K562 (cell line): ENCODE results near the gene ZKSCAN1. TPM values are rescaled to one million over a fixed set of nuclear protein-coding genes. Genes with fewer than 3 reads are reported as not detected.

ENCODE experiments used
- CEBPZ ChIP-seq: fragments of 150-350 bp; IDR thresholded peaks from 2 replicates; pipeline ENCODE4 v1.6.1; 2014; ENCODE audit warnings: low read depth, mild to moderate bottlenecking, low read length, borderline replicate concordance
- CREB1 ChIP-seq, 2 experiments: sonication (generic) in 1 of 2; formaldehyde crosslinking in 1 of 2; IDR thresholded peaks; 2 replicates each; pipeline versions ENCODE4 v1.6.1 to v1.8.0; 2012 to 2022; ENCODE audit warnings: inconsistent platforms in 1 of 2, mild to moderate bottlenecking in 1 of 2, missing genetic modification reagents in 1 of 2, moderate library complexity in 1 of 2
- SNIP1 ChIP-seq: fragments of 450-650 bp; IDR thresholded peaks from 2 replicates; pipeline ENCODE4 v1.7.1; 2017; ENCODE audit warnings: low read depth, mild to moderate bottlenecking
- TCF7L2 ChIP-seq: fragments of 150-350 bp; IDR thresholded peaks from 2 replicates; pipeline ENCODE4 v1.6.1; 2016; ENCODE audit warnings: low read depth, mild to moderate bottlenecking, low read length, moderate library complexity
- polyA plus RNA-seq, 8 experiments: library from polyadenylated mRNA; depleted of rRNA in 4 of 8; stranded (reverse) in 5 of 8; unstranded in 3 of 8; fragments of >200 nt; fragmentation: Nextera tagmentation in 2 of 8; fragmentation: Illumina TruSeq in 1 of 8; extraction: Ambion mirVana in 2 of 8; extraction: Trizol in 1 of 8; gene quantifications; 2 replicates each; pipeline versions ENCODE4 v1.2.1 to v1.2.3, GENCODE V29; 2011 to 2014; ENCODE audit warnings: inconsistent platforms in 1 of 8, missing spikeins in 1 of 8
- total RNA-seq, 7 experiments: library from RNA; depleted of rRNA in 6 of 7; stranded (reverse); fragments of >200 nt in 6 of 7; fragmentation: Illumina TruSeq in 2 of 7; extraction: Trizol in 2 of 7; gene quantifications; 2 replicates each; pipeline versions ENCODE4 v1.2.1 to v1.2.3, GENCODE V29; 2011 to 2021; ENCODE audit warnings: low replicate concordance in 1 of 7
- TF ChIP-seq, protein P1 (sequence below): fragments of 450-650 bp; formaldehyde crosslinking; IDR thresholded peaks from 2 replicates; pipeline ENCODE4 v1.4.0; 2020; ENCODE audit warnings: mild to moderate bottlenecking, moderate library complexity
- TF ChIP-seq, protein P2 (sequence below), 2 experiments: fragments of 450-650 bp in 1 of 2; sonication (generic) in 1 of 2; formaldehyde crosslinking in 1 of 2; IDR thresholded peaks; 2 replicates each; pipeline versions ENCODE4 v1.7.1 to v1.9.0; 2016 to 2022; ENCODE audit warnings: inconsistent platforms in 1 of 2, mild to moderate bottlenecking in 1 of 2, missing genetic modification reagents in 1 of 2
- TF ChIP-seq, protein P3 (sequence below), 2 experiments: fragments of 450-650 bp in 1 of 2; sonication (generic) in 1 of 2; formaldehyde crosslinking in 1 of 2; IDR thresholded peaks in 1 of 2; conservative IDR thresholded peaks in 1 of 2; 2 replicates each; pipeline versions ENCODE4 v1.6.1 to v1.8.1; 2016 to 2023; ENCODE audit warnings: mild to moderate bottlenecking in 2 of 2, moderate library complexity in 2 of 2, inconsistent platforms in 1 of 2, missing genetic modification reagents in 1 of 2

Gene ZKSCAN1
- total and polyA plus RNA-seq, 9 of the 15 experiments (the other 6 are each of a cell fraction or from before 2014, with no cell fraction given), result 5.3 to 43.0 (median 23.2) TPM

- TF ChIP-seq, protein P1, sequence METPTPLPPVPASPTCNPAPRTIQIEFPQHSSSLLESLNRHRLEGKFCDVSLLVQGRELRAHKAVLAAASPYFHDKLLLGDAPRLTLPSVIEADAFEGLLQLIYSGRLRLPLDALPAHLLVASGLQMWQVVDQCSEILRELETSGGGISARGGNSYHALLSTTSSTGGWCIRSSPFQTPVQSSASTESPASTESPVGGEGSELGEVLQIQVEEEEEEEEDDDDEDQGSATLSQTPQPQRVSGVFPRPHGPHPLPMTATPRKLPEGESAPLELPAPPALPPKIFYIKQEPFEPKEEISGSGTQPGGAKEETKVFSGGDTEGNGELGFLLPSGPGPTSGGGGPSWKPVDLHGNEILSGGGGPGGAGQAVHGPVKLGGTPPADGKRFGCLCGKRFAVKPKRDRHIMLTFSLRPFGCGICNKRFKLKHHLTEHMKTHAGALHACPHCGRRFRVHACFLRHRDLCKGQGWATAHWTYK (CRISPR knock-in tag), result 0 out of 2 replicates have a peak, but pooled peaks have one; percentile 18
- TF ChIP-seq CEBPZ (0 out of 2 replicates have a peak, but pooled peaks have one; percentile 21), SNIP1 (peak; percentile 87), TCF7L2 (no peak), CREB1 (IDR thresholded peaks at IDR 0.05) (peak; percentile 94), CREB1 (CRISPR knock-in tag; IDR thresholded peaks at IDR 0.05) (peak; percentile 94)
- TF ChIP-seq, protein P2, sequence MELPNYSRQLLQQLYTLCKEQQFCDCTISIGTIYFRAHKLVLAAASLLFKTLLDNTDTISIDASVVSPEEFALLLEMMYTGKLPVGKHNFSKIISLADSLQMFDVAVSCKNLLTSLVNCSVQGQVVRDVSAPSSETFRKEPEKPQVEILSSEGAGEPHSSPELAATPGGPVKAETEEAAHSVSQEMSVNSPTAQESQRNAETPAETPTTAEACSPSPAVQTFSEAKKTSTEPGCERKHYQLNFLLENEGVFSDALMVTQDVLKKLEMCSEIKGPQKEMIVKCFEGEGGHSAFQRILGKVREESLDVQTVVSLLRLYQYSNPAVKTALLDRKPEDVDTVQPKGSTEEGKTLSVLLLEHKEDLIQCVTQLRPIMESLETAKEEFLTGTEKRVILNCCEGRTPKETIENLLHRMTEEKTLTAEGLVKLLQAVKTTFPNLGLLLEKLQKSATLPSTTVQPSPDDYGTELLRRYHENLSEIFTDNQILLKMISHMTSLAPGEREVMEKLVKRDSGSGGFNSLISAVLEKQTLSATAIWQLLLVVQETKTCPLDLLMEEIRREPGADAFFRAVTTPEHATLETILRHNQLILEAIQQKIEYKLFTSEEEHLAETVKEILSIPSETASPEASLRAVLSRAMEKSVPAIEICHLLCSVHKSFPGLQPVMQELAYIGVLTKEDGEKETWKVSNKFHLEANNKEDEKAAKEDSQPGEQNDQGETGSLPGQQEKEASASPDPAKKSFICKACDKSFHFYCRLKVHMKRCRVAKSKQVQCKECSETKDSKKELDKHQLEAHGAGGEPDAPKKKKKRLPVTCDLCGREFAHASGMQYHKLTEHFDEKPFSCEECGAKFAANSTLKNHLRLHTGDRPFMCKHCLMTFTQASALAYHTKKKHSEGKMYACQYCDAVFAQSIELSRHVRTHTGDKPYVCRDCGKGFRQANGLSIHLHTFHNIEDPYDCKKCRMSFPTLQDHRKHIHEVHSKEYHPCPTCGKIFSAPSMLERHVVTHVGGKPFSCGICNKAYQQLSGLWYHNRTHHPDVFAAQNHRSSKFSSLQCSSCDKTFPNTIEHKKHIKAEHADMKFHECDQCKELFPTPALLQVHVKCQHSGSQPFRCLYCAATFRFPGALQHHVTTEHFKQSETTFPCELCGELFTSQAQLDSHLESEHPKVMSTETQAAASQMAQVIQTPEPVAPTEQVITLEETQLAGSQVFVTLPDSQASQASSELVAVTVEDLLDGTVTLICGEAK (IDR thresholded peaks at IDR 0.05), result peak; percentile 93
- TF ChIP-seq, protein P2 (CRISPR knock-in tag; IDR thresholded peaks at IDR 0.05), result no peak
- TF ChIP-seq, protein P3, sequence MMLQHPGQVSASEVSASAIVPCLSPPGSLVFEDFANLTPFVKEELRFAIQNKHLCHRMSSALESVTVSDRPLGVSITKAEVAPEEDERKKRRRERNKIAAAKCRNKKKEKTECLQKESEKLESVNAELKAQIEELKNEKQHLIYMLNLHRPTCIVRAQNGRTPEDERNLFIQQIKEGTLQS (IDR thresholded peaks at IDR 0.05), result no peak; the same call in 1 of the 2 replicates
- TF ChIP-seq, protein P3 (CRISPR knock-in tag; conservative IDR thresholded peaks at IDR 0.05), result peak; percentile 77; the same call in 1 of the 2 replicates
These were observed 34.3 kb downstream of the ZKSCAN1 start, which contains the start of gene ZSCAN21 (continued) for GRCh38 chr7:100049441-100050291.
